Sigmoid colon (tissue), 4 donors: Measurements from ENCODE around the gene DLGAP4.

Experiments
- CTCF ChIP-seq, 4 experiments: fragments of 450-650 bp in 3 of 4; fragments of 200-600 bp in 1 of 4; IDR thresholded peaks; one replicate each; pipeline ENCODE4 v1.5.1; 2016 to 2019; ENCODE audit warnings: antibody characterized with exemption in 4 of 4, mild to moderate bottlenecking in 3 of 4, moderate library complexity in 2 of 4
- EP300 ChIP-seq, 4 donors: sonication (generic); formaldehyde crosslinking; IDR thresholded peaks; one replicate each; pipeline ENCODE4 v1.6.1; 2017; ENCODE audit warnings: antibody characterized with exemption in 4 of 4
- POLR2A ChIP-seq, 2 donors: fragments of 450-650 bp; IDR thresholded peaks; one replicate each; pipeline ENCODE4 v1.6.1; 2016; ENCODE audit warnings: antibody characterized with exemption in 2 of 2, mild to moderate bottlenecking in 2 of 2, moderate library complexity in 2 of 2
- POLR2AphosphoS5 ChIP-seq, 4 donors: sonication (generic); formaldehyde crosslinking; IDR thresholded peaks; one replicate each; pipeline ENCODE4 v1.6.1; 2017; ENCODE audit warnings: antibody characterized with exemption in 4 of 4

GRCh38 chr20:36435592-36436541 is 129.7 kb downstream of the DLGAP4 start:
- TF ChIP-seq POLR2A (IDR thresholded peaks at IDR 0.05) (no peak), POLR2AphosphoS5 (IDR thresholded peaks at IDR 0.05) (no peak), CTCF (IDR thresholded peaks at IDR 0.05) (no peak), EP300 (IDR thresholded peaks at IDR 0.05) (no peak)
